ENCODE results near the gene CACNA1E. TPM values are rescaled to one million over a fixed set of nuclear protein-coding genes. Genes with fewer than 3 reads are reported as not detected.

CACNA1E gene
- total RNA-seq, 6 experiments from 2014 or later: not detected

- H3K4me3 Mint-ChIP-seq: no peak overlapping the region
- H3K36me3 Mint-ChIP-seq (ENCODE audit: low read depth): no peaks in the 10 kb centered on the region; the same call in 1 of the 2 replicates
- no peak overlapping the region for H3K27ac Mint-ChIP-seq
- peaks cover 4% of the 10 kb centered on the region for H3K27me3 Mint-ChIP-seq (ENCODE audit: insufficient read depth)
- DNase-seq: no peak
- peaks cover 52% of the 10 kb centered on the region for H3K9me3 Mint-ChIP-seq
- no peaks in the 10 kb centered on the region for H3K4me1 Mint-ChIP-seq (ENCODE audit: low read depth)
- peak; percentile 33; the same call in 1 of the 2 replicates for TF ChIP-seq CTCF (IDR thresholded peaks at IDR 0.05)
These were observed 21.1 kb downstream of the CACNA1E start for GRCh38 chr1:181504399-181504842.

- no peak for TF ChIP-seq CTCF (IDR thresholded peaks at IDR 0.05)
- H3K4me3 Mint-ChIP-seq: no peak overlapping the region
- no peaks in the 10 kb centered on the region; the same call in 1 of the 2 replicates for H3K36me3 Mint-ChIP-seq (ENCODE audit: low read depth)
- no peaks in the 10 kb centered on the region for H3K4me1 Mint-ChIP-seq (ENCODE audit: low read depth)
- H3K27me3 Mint-ChIP-seq (ENCODE audit: insufficient read depth): peaks cover 4% of the 10 kb centered on the region
- peaks cover 47% of the 10 kb centered on the region for H3K9me3 Mint-ChIP-seq
- no peak overlapping the region for H3K27ac Mint-ChIP-seq
- DNase-seq: no peak
These were observed 23.4 kb downstream of the CACNA1E start for GRCh38 chr1:181506563-181507353.

- H3K36me3 Mint-ChIP-seq (ENCODE audit: low read depth): no peaks in the 10 kb centered on the region; the same call in 1 of the 2 replicates
- H3K4me3 Mint-ChIP-seq: no peak overlapping the region
- no peak for TF ChIP-seq CTCF (IDR thresholded peaks at IDR 0.05)
- no peak for DNase-seq
- H3K4me1 Mint-ChIP-seq (ENCODE audit: low read depth): no peaks in the 10 kb centered on the region
- peaks cover 2% of the 10 kb centered on the region for H3K27me3 Mint-ChIP-seq (ENCODE audit: insufficient read depth)
- H3K27ac Mint-ChIP-seq: no peak overlapping the region
- H3K9me3 Mint-ChIP-seq: peaks cover 47% of the 10 kb centered on the region
These were observed 25.3 kb downstream of the CACNA1E start for GRCh38 chr1:181508486-181509165.

- Mint-ChIP-seq H3K4me3 (no peak overlapping the region), H3K9me3 (peaks cover 11% of the 10 kb centered on the region), H3K4me1 (ENCODE audit: low read depth) (no peaks in the 10 kb centered on the region), H3K27me3 (ENCODE audit: insufficient read depth) (peaks cover under 1% of the 10 kb centered on the region), H3K27ac (no peak overlapping the region), H3K36me3 (ENCODE audit: low read depth) (no peaks in the 10 kb centered on the region; the same call in 1 of the 2 replicates)
- DNase-seq: no peak
- no peak for TF ChIP-seq CTCF (IDR thresholded peaks at IDR 0.05)
These were observed 30.5 kb downstream of the CACNA1E start for GRCh38 chr1:181513786-181514297.

- no peaks in the 10 kb centered on the region for H3K4me1 Mint-ChIP-seq (ENCODE audit: low read depth)
- no peaks in the 10 kb centered on the region; the same call in 1 of the 2 replicates for H3K27me3 Mint-ChIP-seq (ENCODE audit: insufficient read depth)
- TF ChIP-seq CTCF (IDR thresholded peaks at IDR 0.05): no peak
- no peak overlapping the region for H3K4me3 Mint-ChIP-seq
- H3K27ac Mint-ChIP-seq: no peak overlapping the region
- no peaks in the 10 kb centered on the region; the same call in 1 of the 2 replicates for H3K36me3 Mint-ChIP-seq (ENCODE audit: low read depth)
- peaks cover 4% of the 10 kb centered on the region; the same call in 1 of the 2 replicates for H3K9me3 Mint-ChIP-seq
- no peak for DNase-seq
These were observed 31.3 kb downstream of the CACNA1E start for GRCh38 chr1:181514298-181515290.
